ENCODE data around the gene F5. TPM values are rescaled to one million over a fixed set of nuclear protein-coding genes. Genes with fewer than 3 reads are reported as not detected.

F5 gene
- total and polyA plus RNA-seq, 9 of the 15 experiments (the other 6 are each of a cell fraction or from before 2014, with no cell fraction given), result 0.03 to 0.13 TPM; not detected in 7

DNA sequence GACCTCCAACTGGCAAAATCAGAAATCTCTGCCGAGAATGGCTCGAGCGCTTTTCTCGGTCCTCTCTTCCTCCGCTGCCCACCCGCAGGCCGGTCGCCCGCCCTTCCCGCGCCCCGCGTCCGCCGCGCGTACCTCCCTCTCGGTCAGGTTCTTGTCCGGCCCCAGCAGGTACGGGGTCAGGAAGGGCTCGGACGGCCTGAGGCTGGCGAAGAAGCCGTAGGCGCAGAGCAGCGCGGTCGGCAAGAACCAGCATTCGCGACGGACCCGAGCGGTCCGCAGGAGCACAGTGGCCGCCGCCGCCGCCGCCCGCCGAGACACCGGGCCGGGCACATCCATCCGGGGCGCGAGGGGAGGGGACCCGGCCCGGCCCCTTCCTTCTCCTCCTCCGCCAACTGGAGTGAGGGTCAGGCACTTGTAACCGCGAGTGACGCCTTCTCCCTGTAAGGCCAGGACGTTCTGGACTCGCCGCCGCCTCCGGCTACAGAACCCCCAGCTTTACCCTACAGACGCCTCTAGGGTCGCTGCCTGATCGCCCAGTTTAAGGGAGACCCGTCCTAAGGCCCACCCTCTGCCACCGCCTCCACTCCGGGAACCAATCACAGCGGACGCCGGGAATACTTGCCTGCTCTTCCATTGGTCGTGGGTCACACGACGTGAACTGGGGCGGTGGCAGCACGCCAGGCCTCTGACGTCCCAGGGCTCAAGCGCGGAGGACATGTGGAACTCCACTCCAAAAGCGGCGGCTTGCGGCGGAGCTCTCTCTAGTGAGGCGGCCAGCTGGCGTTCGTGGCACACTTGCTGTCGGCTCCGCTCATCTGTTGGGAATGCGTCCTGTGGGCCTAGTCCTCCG is 100.6 kb downstream of the F5 start, which contains the start of gene SLC19A2 (continued):
- TF ChIP-seq, protein P1, sequence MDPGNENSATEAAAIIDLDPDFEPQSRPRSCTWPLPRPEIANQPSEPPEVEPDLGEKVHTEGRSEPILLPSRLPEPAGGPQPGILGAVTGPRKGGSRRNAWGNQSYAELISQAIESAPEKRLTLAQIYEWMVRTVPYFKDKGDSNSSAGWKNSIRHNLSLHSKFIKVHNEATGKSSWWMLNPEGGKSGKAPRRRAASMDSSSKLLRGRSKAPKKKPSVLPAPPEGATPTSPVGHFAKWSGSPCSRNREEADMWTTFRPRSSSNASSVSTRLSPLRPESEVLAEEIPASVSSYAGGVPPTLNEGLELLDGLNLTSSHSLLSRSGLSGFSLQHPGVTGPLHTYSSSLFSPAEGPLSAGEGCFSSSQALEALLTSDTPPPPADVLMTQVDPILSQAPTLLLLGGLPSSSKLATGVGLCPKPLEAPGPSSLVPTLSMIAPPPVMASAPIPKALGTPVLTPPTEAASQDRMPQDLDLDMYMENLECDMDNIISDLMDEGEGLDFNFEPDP (CRISPR knock-in tag; IDR thresholded peaks at IDR 0.05), result no peak
- no peak; the same call in 1 of the 2 replicates for TF ChIP-seq SMARCE1 (IDR thresholded peaks at IDR 0.05)
- no peak; the same call in none of the 2 replicates for TF ChIP-seq NFRKB (IDR thresholded peaks at IDR 0.05; ENCODE audit: low read depth)
- TF ChIP-seq ZNF143 (CRISPR knock-in tag; IDR thresholded peaks at IDR 0.05), result 0 out of 2 replicates have a peak, but pooled peaks have one; percentile 32
- TF ChIP-seq, protein P2, sequence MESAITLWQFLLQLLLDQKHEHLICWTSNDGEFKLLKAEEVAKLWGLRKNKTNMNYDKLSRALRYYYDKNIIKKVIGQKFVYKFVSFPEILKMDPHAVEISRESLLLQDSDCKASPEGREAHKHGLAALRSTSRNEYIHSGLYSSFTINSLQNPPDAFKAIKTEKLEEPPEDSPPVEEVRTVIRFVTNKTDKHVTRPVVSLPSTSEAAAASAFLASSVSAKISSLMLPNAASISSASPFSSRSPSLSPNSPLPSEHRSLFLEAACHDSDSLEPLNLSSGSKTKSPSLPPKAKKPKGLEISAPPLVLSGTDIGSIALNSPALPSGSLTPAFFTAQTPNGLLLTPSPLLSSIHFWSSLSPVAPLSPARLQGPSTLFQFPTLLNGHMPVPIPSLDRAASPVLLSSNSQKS (CRISPR knock-in tag; IDR thresholded peaks at IDR 0.05), result no peak
- TF ChIP-seq, protein P3, sequence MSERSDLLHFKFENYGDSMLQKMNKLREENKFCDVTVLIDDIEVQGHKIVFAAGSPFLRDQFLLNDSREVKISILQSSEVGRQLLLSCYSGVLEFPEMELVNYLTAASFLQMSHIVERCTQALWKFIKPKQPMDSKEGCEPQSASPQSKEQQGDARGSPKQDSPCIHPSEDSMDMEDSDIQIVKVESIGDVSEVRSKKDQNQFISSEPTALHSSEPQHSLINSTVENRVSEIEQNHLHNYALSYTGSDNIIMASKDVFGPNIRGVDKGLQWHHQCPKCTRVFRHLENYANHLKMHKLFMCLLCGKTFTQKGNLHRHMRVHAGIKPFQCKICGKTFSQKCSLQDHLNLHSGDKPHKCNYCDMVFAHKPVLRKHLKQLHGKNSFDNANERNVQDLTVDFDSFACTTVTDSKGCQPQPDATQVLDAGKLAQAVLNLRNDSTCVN (CRISPR knock-in tag; IDR thresholded peaks at IDR 0.05), result no peak
- TF ChIP-seq, protein P4, sequence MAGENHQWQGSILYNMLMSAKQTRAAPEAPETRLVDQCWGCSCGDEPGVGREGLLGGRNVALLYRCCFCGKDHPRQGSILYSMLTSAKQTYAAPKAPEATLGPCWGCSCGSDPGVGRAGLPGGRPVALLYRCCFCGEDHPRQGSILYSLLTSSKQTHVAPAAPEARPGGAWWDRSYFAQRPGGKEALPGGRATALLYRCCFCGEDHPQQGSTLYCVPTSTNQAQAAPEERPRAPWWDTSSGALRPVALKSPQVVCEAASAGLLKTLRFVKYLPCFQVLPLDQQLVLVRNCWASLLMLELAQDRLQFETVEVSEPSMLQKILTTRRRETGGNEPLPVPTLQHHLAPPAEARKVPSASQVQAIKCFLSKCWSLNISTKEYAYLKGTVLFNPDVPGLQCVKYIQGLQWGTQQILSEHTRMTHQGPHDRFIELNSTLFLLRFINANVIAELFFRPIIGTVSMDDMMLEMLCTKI (IDR thresholded peaks at IDR 0.05; ENCODE audit: partially characterized antibody), result no peak
- TF ChIP-seq, protein P5, sequence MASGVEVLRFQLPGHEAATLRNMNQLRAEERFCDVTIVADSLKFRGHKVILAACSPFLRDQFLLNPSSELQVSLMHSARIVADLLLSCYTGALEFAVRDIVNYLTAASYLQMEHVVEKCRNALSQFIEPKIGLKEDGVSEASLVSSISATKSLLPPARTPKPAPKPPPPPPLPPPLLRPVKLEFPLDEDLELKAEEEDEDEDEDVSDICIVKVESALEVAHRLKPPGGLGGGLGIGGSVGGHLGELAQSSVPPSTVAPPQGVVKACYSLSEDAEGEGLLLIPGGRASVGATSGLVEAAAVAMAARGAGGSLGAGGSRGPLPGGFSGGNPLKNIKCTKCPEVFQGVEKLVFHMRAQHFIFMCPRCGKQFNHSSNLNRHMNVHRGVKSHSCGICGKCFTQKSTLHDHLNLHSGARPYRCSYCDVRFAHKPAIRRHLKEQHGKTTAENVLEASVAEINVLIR (CRISPR knock-in tag; IDR thresholded peaks at IDR 0.05), result peak; percentile 71
- no peak for TF ChIP-seq HSF4 (CRISPR knock-in tag; IDR thresholded peaks at IDR 0.05; ENCODE audit: borderline replicate concordance)
- TF ChIP-seq E2F3 (CRISPR knock-in tag; IDR thresholded peaks at IDR 0.05), result 0 out of 2 replicates have a peak, but pooled peaks have one; percentile 73
- TF ChIP-seq CHD4 (IDR thresholded peaks at IDR 0.05; ENCODE audit: insufficient read depth, insufficient replicate concordance, low read depth, low read length, poor library complexity, severe bottlenecking), result no peak
- no peak; the same call in 1 of the 2 replicates for TF ChIP-seq SOX6 (IDR thresholded peaks at IDR 0.05)
- TF ChIP-seq, protein P6, sequence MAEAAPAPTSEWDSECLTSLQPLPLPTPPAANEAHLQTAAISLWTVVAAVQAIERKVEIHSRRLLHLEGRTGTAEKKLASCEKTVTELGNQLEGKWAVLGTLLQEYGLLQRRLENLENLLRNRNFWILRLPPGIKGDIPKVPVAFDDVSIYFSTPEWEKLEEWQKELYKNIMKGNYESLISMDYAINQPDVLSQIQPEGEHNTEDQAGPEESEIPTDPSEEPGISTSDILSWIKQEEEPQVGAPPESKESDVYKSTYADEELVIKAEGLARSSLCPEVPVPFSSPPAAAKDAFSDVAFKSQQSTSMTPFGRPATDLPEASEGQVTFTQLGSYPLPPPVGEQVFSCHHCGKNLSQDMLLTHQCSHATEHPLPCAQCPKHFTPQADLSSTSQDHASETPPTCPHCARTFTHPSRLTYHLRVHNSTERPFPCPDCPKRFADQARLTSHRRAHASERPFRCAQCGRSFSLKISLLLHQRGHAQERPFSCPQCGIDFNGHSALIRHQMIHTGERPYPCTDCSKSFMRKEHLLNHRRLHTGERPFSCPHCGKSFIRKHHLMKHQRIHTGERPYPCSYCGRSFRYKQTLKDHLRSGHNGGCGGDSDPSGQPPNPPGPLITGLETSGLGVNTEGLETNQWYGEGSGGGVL (CRISPR knock-in tag; IDR thresholded peaks at IDR 0.05), result no peak
- 0 out of 2 replicates have a peak, but pooled peaks have one; percentile 36 for TF ChIP-seq ZNF232 (CRISPR knock-in tag; IDR thresholded peaks at IDR 0.05)
- TF ChIP-seq HMG20B (CRISPR knock-in tag; IDR thresholded peaks at IDR 0.05), result no peak
- TF ChIP-seq ZNF197 (CRISPR knock-in tag; IDR thresholded peaks at IDR 0.05; ENCODE audit: low read depth), result no peak
- peak; percentile 66 to 86; a peak in 2 of 4 replicates for TF ChIP-seq NONO (IDR thresholded peaks at IDR 0.05; ENCODE audit: low read depth in 2 of 2, low read length in 1 of 2)
- TF ChIP-seq RBM34 (IDR thresholded peaks at IDR 0.05; ENCODE audit: borderline replicate concordance, insufficient read depth, low read length), result no peak
